Hepatocyte (in vitro differentiated cells): ENCODE data around the gene PRDM16. TPM values are rescaled to one million over a fixed set of nuclear protein-coding genes. Genes with fewer than 3 reads are reported as not detected.

Source experiments
- DNase-seq: peaks from one replicate; pipeline ENCODE4 v3.0.0-alpha.2; 2016; ENCODE audit warnings: low spot score
- H2AFZ ChIP-seq: fragments of 200-600 bp; sonication (generic); 2 replicates; pipeline ENCODE4 v1.6.0; 2016; ENCODE audit warnings: antibody characterized with exemption, mild to moderate bottlenecking
- H3K27ac ChIP-seq: fragments of 200-600 bp; sonication (generic); 2 replicates; pipeline ENCODE4 v1.5.1; 2016; ENCODE audit warnings: mild to moderate bottlenecking
- H3K27me3 ChIP-seq: fragments of 200-600 bp; sonication (generic); 2 replicates; pipeline ENCODE4 v1.6.1; 2016
- H3K36me3 ChIP-seq: fragments of 200-600 bp; sonication (generic); replicated peaks from 2 replicates; pipeline ENCODE4 v1.5.1; 2016; ENCODE audit warnings: low read depth; ENCODE audit not compliant: insufficient read depth
- H3K4me1 ChIP-seq: fragments of 200-600 bp; sonication (generic); 2 replicates; pipeline ENCODE4 v1.5.1; 2016; ENCODE audit warnings: mild to moderate bottlenecking, moderate library complexity; ENCODE audit not compliant: insufficient read depth
- H3K4me2 ChIP-seq: fragments of 200-600 bp; sonication (generic); 2 replicates; pipeline ENCODE4 v1.6.0; 2016
- H3K4me3 ChIP-seq: fragments of 200-600 bp; sonication (generic); 2 replicates; pipeline ENCODE4 v1.5.1; 2016; ENCODE audit warnings: mild to moderate bottlenecking
- H3K79me2 ChIP-seq: fragments of 200-600 bp; sonication (generic); 2 replicates; pipeline ENCODE4 v1.6.0; 2017; ENCODE audit warnings: mild to moderate bottlenecking
- H3K9me2 ChIP-seq: fragments of 200-600 bp; sonication (generic); replicated peaks from 2 replicates; pipeline ENCODE4 v1.6.0; 2017; ENCODE audit warnings: mild to moderate bottlenecking; ENCODE audit not compliant: insufficient read depth
- H3K9me3 ChIP-seq: fragments of 200-600 bp; sonication (generic); 2 replicates; pipeline ENCODE4 v1.5.1; 2016; ENCODE audit warnings: low read depth, mild to moderate bottlenecking
- H4K20me1 ChIP-seq: fragments of 200-600 bp; sonication (generic); 2 replicates; pipeline ENCODE4 v1.6.0; 2016; ENCODE audit warnings: mild to moderate bottlenecking; ENCODE audit not compliant: insufficient read depth, poor library complexity, severe bottlenecking
- EZH2 ChIP-seq: fragments of 200-600 bp; sonication (generic); IDR thresholded peaks from 2 replicates; pipeline ENCODE4 v1.6.1; 2016; ENCODE audit warnings: antibody characterized with exemption, mild to moderate bottlenecking, borderline replicate concordance
- EZH2phosphoT487 ChIP-seq: fragments of 200-600 bp; sonication (generic); IDR thresholded peaks from one replicate; pipeline ENCODE4 v1.6.1; 2018; ENCODE audit warnings: antibody characterized with exemption, mild to moderate bottlenecking, low read depth, moderate library complexity; ENCODE audit not compliant: unreplicated experiment, severe bottlenecking
- WGBS: methylation state at CpG from one replicate; pipeline ENCODE4 v1.1.6; 2016; ENCODE audit warnings: low lambda C conversion rate; ENCODE audit errors: missing lambda C conversion rate; 5-methylcytosine and 5-hydroxymethylcytosine counted together
- polyA plus RNA-seq: library from polyadenylated mRNA; unstranded; fragments of >200 nt; fragmentation: Nextera tagmentation; extraction: Ambion mirVana; gene quantifications from 2 replicates; pipeline ENCODE4 v1.2.1, GENCODE V29; 2016
- total RNA-seq: library from RNA; depleted of rRNA; stranded (reverse); fragments of >200 nt; gene quantifications from 2 replicates; pipeline ENCODE4 v1.2.3, GENCODE V29; 2014
- TF ChIP-seq, protein P1 (sequence below): fragments of 200-600 bp; sonication (generic); IDR thresholded peaks from 2 replicates; pipeline ENCODE4 v1.5.1; 2016; ENCODE audit warnings: antibody characterized with exemption, mild to moderate bottlenecking; ENCODE audit not compliant: poor library complexity

Gene PRDM16
- total and polyA plus RNA-seq, 2 experiments from 2014 or later, result 8.1 to 9.9 TPM

DNA sequence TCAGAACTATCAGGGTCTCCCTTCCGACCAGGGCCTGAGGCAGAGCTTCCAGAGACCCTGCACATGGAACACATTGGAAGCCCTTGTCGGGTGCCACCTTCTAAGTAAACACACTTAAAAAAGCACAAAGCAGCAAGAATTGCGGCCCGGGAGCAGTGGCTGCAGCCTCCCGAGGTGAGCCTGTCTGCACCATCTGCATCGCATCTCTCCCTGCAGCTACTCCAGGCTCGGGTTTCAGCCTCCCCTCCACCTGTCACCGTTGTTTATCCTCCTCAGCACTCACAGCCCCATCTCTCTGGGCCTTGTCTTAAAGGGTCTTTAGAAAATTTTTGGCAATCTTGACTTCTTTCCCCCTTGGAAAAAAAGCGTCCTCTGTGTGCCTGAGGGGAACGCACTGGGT lies 290.3 kb downstream of the PRDM16 start:
- Histone ChIP-seq H3K4me3 (no peak overlapping the region), H3K27ac (no peak overlapping the region), H3K79me2 (no peaks in the 10 kb centered on the region), H3K9me3 (no peaks in the 10 kb centered on the region), H2AFZ (no peak overlapping the region), H4K20me1 (no peaks in the 10 kb centered on the region), H3K4me1 (peaks cover 29% of the 10 kb centered on the region), H3K9me2 (no peaks in the 10 kb centered on the region), H3K4me2 (no peak overlapping the region), H3K36me3 (no peaks in the 10 kb centered on the region), H3K27me3 (no peaks in the 10 kb centered on the region)
- 59% methylated on average over 10 of the region's 10 CpGs for WGBS
- TF ChIP-seq EZH2 (no peak), EZH2phosphoT487 (no peak)
- TF ChIP-seq, protein P1, sequence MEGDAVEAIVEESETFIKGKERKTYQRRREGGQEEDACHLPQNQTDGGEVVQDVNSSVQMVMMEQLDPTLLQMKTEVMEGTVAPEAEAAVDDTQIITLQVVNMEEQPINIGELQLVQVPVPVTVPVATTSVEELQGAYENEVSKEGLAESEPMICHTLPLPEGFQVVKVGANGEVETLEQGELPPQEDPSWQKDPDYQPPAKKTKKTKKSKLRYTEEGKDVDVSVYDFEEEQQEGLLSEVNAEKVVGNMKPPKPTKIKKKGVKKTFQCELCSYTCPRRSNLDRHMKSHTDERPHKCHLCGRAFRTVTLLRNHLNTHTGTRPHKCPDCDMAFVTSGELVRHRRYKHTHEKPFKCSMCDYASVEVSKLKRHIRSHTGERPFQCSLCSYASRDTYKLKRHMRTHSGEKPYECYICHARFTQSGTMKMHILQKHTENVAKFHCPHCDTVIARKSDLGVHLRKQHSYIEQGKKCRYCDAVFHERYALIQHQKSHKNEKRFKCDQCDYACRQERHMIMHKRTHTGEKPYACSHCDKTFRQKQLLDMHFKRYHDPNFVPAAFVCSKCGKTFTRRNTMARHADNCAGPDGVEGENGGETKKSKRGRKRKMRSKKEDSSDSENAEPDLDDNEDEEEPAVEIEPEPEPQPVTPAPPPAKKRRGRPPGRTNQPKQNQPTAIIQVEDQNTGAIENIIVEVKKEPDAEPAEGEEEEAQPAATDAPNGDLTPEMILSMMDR, result no peak
- no peak for DNase-seq

DNA sequence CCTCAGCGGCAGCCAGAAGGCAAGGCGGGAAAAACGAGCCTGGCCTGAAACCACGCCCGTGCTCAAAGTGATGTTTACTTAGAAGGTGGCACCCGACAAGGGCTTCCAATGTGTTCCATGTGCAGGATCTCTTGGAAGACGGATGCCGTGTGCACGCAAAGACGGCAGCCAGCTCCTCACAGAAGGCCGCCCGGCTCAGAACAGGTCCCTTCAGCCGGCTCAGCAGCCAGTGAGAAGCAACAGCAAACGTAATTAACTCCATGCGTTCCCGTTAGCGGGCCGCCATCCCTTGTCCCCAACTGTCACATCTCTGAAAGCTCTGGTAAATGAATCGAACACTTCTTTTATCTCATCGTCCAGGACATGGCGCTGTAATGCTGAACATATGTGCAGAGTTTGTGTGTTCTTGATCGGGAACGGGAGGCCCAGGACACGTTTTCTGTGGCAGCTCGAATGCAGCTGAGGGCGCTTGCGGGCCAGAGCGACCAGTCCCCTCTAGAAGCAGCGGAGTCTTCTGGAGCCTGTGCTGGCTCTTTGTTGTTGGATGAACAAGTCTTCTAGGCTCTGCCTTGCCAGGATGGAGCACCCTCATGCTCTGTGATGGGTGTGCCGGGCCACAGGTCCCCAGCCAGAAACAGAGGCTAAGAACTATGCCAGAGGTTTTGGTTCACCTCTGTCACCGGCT lies 290.9 kb downstream of the PRDM16 start:
- TF ChIP-seq, protein P1, result no peak
- no peak for TF ChIP-seq EZH2phosphoT487
- H3K4me1 ChIP-seq, result peaks cover 23% of the 10 kb centered on the region
- H3K4me3 ChIP-seq, result no peak overlapping the region
- H3K36me3 ChIP-seq, result no peaks in the 10 kb centered on the region
- H2AFZ ChIP-seq, result no peak overlapping the region
- H4K20me1 ChIP-seq, result no peaks in the 10 kb centered on the region
- H3K9me3 ChIP-seq, result no peaks in the 10 kb centered on the region
- no peaks in the 10 kb centered on the region for H3K79me2 ChIP-seq
- no peak for DNase-seq
- no peak overlapping the region for H3K4me2 ChIP-seq
- WGBS, result 69% methylated on average over 31 of the region's 31 CpGs
- no peak overlapping the region for H3K27ac ChIP-seq
- no peaks in the 10 kb centered on the region for H3K27me3 ChIP-seq
- H3K9me2 ChIP-seq, result no peaks in the 10 kb centered on the region

DNA sequence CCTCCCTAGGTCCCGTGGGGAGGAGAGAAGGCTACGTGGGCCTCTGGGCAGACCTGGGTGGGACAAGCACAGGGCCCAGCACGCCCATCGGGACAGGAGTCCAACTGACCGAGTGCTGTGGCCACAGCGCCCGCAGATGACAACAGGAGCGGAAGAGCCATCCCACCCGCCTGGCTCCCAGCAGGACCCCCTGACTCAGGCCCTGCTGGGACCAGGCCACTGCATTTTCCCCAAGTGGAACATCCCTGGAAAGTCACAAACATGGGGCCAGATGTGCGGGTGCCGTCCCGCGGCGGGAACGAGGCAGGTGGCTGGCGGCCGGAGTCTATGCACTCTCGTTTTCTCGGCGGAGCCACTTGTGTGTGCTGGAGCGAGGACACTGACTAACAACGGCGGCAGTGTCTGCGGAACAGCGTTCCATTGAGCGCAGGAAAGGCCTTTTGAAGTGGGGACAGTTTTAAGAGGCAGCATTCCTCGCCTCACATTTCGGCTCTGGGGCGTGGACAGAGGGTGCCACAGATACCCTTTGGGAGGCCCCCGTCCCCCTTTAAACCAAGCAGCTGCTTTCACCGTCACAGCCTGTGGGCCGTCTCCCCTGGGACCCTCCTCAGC lies 291.7 kb downstream of the PRDM16 start:
- Histone ChIP-seq H3K27me3 (no peaks in the 10 kb centered on the region), H3K4me3 (no peak overlapping the region), H3K27ac (no peak overlapping the region), H3K9me2 (no peaks in the 10 kb centered on the region), H4K20me1 (no peaks in the 10 kb centered on the region), H3K36me3 (no peaks in the 10 kb centered on the region), H2AFZ (no peak overlapping the region), H3K79me2 (no peaks in the 10 kb centered on the region), H3K9me3 (no peaks in the 10 kb centered on the region), H3K4me1 (peaks cover 19% of the 10 kb centered on the region), H3K4me2 (no peak overlapping the region)
- TF ChIP-seq, protein P1, result no peak
- TF ChIP-seq EZH2phosphoT487, result no peak
- TF ChIP-seq EZH2, result no peak
- 92% methylated on average over 27 of the region's 32 CpGs for WGBS
- DNase-seq, result no peak
